Activated CD8-positive, alpha-beta T cell treated with anti-CD3 and anti-CD28 coated beads for 36 hours (primary cell): ENCODE results near the gene CRTC1. TPM values are rescaled to one million over a fixed set of nuclear protein-coding genes. Genes with fewer than 3 reads are reported as not detected.

ENCODE experiments used
- ATAC-seq: fragments of 200-7000 bp; cut with Tn5 transposase; one replicate; pipeline ENCODE4 v1.10.0; 2021; ENCODE audit warnings: mild to moderate bottlenecking, moderate library complexity
- CTCF ChIA-PET: fragments of 350-600 bp; sonication (Branson Sonifier 250); formaldehyde crosslinking; loops from one replicate; lab custom pipeline; 2021; ENCODE audit warnings: antibody characterized with exemption; lab: Charles Lee
- POLR2A ChIA-PET: fragments of 350-600 bp; sonication (Branson Sonifier 250); formaldehyde crosslinking; loops from one replicate; lab custom pipeline; 2021; ENCODE audit warnings: antibody characterized with exemption; lab: Charles Lee
- DNase-seq: peaks from one replicate; pipeline ENCODE4 v3.0.0-alpha.2; 2020
- H3K27ac Mint-ChIP-seq: one replicate; pipeline ENCODE4 v1.8.0; 2021; ENCODE audit warnings: mild to moderate bottlenecking, mixed read lengths
- H3K27me3 Mint-ChIP-seq: one replicate; pipeline ENCODE4 v1.8.0; 2021; ENCODE audit warnings: mixed read lengths
- H3K36me3 Mint-ChIP-seq: one replicate; pipeline ENCODE4 v1.8.0; 2021; ENCODE audit warnings: low read depth, mixed read lengths
- H3K4me1 Mint-ChIP-seq: one replicate; pipeline ENCODE4 v1.8.0; 2021; ENCODE audit warnings: low read depth, mixed read lengths
- H3K4me3 Mint-ChIP-seq: one replicate; pipeline ENCODE4 v1.8.0; 2021; ENCODE audit warnings: mild to moderate bottlenecking, moderate library complexity, mixed read lengths
- H3K9me3 Mint-ChIP-seq: one replicate; pipeline ENCODE4 v1.8.0; 2021; ENCODE audit warnings: mixed read lengths
- CTCF ChIP-seq: fragments of 200-600 bp; IDR thresholded peaks from one replicate; pipeline ENCODE4 v1.8.0; 2022; ENCODE audit warnings: antibody characterized with exemption, mild to moderate bottlenecking
- intact Hi-C: fragments of 100-400 bp; cut with micrococcal nuclease; formaldehyde crosslinking; loops from one replicate; pipeline ENCODE4 v1.10.0; 2022
- total RNA-seq, 2 experiments: library from RNA; stranded (reverse); gene quantifications; one replicate each; pipeline ENCODE4 v1.2.3, GENCODE V29; 2021

CRTC1 gene
- total RNA-seq, 2 experiments from 2014 or later = 4.4 to 4.5 TPM

- intact Hi-C loops = no loop called here
- Mint-ChIP-seq H3K4me3 (peak within 1 kb of the TSS; percentile 48), H3K36me3 (peaks cover 3% of the 10 kb centered on the region), H3K4me1 (peaks cover 33% of the 10 kb centered on the region), H3K9me3 (peaks cover 3% of the 10 kb centered on the region), H3K27ac (no peak within 1 kb of the TSS), H3K27me3 (peaks cover 74% of the 10 kb centered on the region)
- ChIA-PET POLR2A (no interaction called here), CTCF (no interaction called here)
- ATAC-seq (no peak), DNase-seq (no peak)
- TF ChIP-seq CTCF = no peak
These were observed 107.3 kb downstream of the CRTC1 start, which contains the start of gene COMP for GRCh38 chr19:18790566-18791314. COMP (minus strand) TSS chr19:18791305; CDS start chr19:18791269, 36 bp downstream.

GRCh38 chr19:18791315-18791678 lies 107.8 kb downstream of the CRTC1 start:
- no peak for ATAC-seq
- ChIA-PET POLR2A (no interaction called here), CTCF (no interaction called here)
- DNase-seq = no peak
- no peak for TF ChIP-seq CTCF
- Mint-ChIP-seq H3K9me3 (peaks cover 3% of the 10 kb centered on the region), H3K27ac (no peak overlapping the region), H3K27me3 (peaks cover 72% of the 10 kb centered on the region), H3K4me3 (no peak overlapping the region), H3K4me1 (peaks cover 28% of the 10 kb centered on the region), H3K36me3 (peaks cover 3% of the 10 kb centered on the region)
- intact Hi-C loops = no loop called here

DNA sequence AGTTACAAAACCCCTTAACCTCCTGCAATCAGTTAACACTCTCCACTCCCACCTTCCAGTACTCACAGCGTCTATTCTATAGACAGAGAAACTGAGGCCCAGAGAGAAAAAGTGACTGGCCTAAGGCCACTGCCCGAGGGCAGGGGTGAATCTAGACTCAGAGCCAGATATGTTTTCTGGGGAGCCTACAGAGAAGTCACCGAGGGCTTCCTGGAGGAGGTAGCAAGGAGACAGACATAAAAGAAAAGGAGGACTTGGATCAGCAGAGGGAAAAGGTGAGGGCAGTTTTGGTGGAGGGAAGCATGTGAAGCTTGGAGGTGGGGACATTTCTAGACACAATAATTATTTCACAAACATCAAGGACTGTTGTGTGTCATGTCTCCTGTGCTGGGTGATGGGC lies 109.2 kb downstream of the CRTC1 start:
- Mint-ChIP-seq H3K27me3 (peaks cover 64% of the 10 kb centered on the region), H3K9me3 (no peaks in the 10 kb centered on the region), H3K27ac (no peak overlapping the region), H3K4me1 (peaks cover 21% of the 10 kb centered on the region), H3K36me3 (no peaks in the 10 kb centered on the region), H3K4me3 (no peak overlapping the region)
- intact Hi-C loops = no loop called here
- DNase-seq (no peak), ATAC-seq (no peak)
- no peak for TF ChIP-seq CTCF
- ChIA-PET CTCF (no interaction called here), POLR2A (interaction anchor here (0.6 kb wide), 1 partner anchor 246 kb away, joined by 3 read pairs; no protein-coding TSS in a partner anchor)

- H3K36me3 Mint-ChIP-seq = no peaks in the 10 kb centered on the region
- no peak overlapping the region for H3K27ac Mint-ChIP-seq
- ChIA-PET POLR2A (no interaction called here), CTCF (no interaction called here)
- H3K27me3 Mint-ChIP-seq = peaks cover 59% of the 10 kb centered on the region
- H3K4me3 Mint-ChIP-seq = no peak overlapping the region
- intact Hi-C loops = no loop called here
- no peaks in the 10 kb centered on the region for H3K9me3 Mint-ChIP-seq
- TF ChIP-seq CTCF = no peak
- DNase-seq (no peak), ATAC-seq (no peak)
- H3K4me1 Mint-ChIP-seq = peaks cover 18% of the 10 kb centered on the region
These were observed 109.9 kb downstream of the CRTC1 start for GRCh38 chr19:18793144-18794028.

- TF ChIP-seq CTCF = no peak
- Mint-ChIP-seq H3K4me3 (no peak overlapping the region), H3K36me3 (no peaks in the 10 kb centered on the region), H3K9me3 (no peaks in the 10 kb centered on the region), H3K27ac (no peak overlapping the region), H3K27me3 (peaks cover 56% of the 10 kb centered on the region), H3K4me1 (peaks cover 14% of the 10 kb centered on the region)
- no peak for ATAC-seq
- intact Hi-C loops = no loop called here
- DNase-seq = no peak
- POLR2A ChIA-PET = no interaction called here
- CTCF ChIA-PET = no interaction called here
These were observed 110.5 kb downstream of the CRTC1 start for GRCh38 chr19:18794029-18794313.
